GM12891 (cell line): ENCODE results near the gene LRRC4B.

Experiments used
- DNase-seq: peaks from one replicate; pipeline ENCODE4 v3.0.0; 2011; ENCODE audit warnings: low spot score; ENCODE audit not compliant: insufficient read length
- FAIRE-seq: peaks from 2 replicates; lab custom pipeline; 2011; peaks lifted over from hg19 to GRCh38; lab: Jason Lieb, UNC
- PAX5 ChIP-seq: IDR thresholded peaks from 2 replicates; pipeline ENCODE4 v1.6.1; 2011; ENCODE audit warnings: low read length, moderate library complexity, mild to moderate bottlenecking; ENCODE audit not compliant: insufficient read depth, severe bottlenecking
- POLR2A ChIP-seq: IDR thresholded peaks from 2 replicates; pipeline ENCODE4 v1.6.1; 2011; ENCODE audit warnings: low read depth, low read length, control low read depth
- POLR2AphosphoS5 ChIP-seq: IDR thresholded peaks from 2 replicates; pipeline ENCODE4 v1.6.1; 2011; ENCODE audit warnings: low read depth, low read length, control low read depth
- POU2F2 ChIP-seq: IDR thresholded peaks from 2 replicates; pipeline ENCODE4 v1.6.1; 2011; ENCODE audit warnings: low read depth, mild to moderate bottlenecking, control low read depth, low read length, moderate library complexity
- SPI1 ChIP-seq: IDR thresholded peaks from 2 replicates; pipeline ENCODE4 v1.6.1; 2011; ENCODE audit warnings: low read depth, low read length, control low read depth
- TAF1 ChIP-seq: IDR thresholded peaks from 2 replicates; pipeline ENCODE4 v1.6.1; 2011; ENCODE audit warnings: low read depth, low read length, control low read depth

The LRRC4B gene

GRCh38 chr19:50506700-50507099 lies 61.5 kb downstream of the LRRC4B start:
- no peak for DNase-seq
- TF ChIP-seq POU2F2 (no peak), POLR2AphosphoS5 (no peak), SPI1 (no peak), TAF1 (no peak), PAX5 (no peak), POLR2A (no peak)
- FAIRE-seq = no peak

- no peak for FAIRE-seq
- TF ChIP-seq POLR2A = no peak
- no peak for TF ChIP-seq SPI1
- TF ChIP-seq TAF1 = no peak
- TF ChIP-seq POLR2AphosphoS5 = no peak
- no peak for TF ChIP-seq PAX5
- no peak for TF ChIP-seq POU2F2
- DNase-seq = no peak
Observed at GRCh38 chr19:50505856-50506611, 62.2 kb downstream of the LRRC4B start.

DNA sequence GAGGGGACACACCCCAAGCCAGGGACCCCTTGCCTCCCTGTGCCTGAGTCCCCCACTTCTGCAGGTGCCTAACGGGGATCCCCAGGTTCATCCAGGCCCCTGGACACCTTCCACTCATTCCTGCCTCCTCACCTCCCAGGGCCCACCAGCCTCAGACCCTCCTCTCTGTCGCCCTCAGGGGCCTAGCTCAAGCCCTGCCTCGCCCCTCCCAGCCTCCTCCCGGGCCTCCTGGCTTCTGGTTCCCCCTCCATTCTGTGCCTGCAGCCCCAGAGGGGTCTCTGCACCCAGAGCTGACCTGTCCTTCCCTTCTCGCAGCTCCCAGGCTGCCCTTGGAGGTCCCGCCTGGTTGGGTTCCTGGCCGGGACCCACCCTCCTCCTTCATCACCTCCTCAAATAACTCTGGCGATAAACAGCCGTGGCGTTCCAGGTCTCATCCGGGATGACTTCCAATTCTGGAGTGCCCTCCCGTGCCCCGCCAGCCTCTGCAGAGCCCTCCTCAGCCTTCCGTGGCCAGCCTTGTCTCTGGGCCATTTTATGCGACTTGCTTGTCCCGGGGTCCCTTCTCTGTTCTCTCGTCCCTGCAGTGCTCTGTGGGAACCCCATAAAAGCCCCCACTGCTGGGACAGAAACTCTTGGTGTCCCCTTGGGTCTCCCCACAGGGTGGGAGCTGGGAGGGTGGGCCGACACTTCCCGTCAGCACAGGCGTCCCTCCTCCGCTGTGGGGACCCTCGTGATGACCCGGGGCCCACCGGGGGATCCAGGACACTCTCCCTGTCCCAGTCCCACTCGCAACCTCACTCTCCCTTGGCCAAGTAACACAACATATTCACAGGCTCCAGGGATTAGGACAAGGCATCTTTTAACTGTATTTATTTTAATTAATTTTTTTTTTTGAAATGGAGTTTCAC lies 66.4 kb downstream of the LRRC4B start:
- TF ChIP-seq PAX5 = no peak
- no peak for TF ChIP-seq SPI1
- no peak for TF ChIP-seq POLR2A
- no peak for TF ChIP-seq TAF1
- TF ChIP-seq POU2F2 = no peak
- TF ChIP-seq POLR2AphosphoS5 = no peak
- no peak for DNase-seq
- FAIRE-seq = no peak

- no peak for TF ChIP-seq POU2F2
- TF ChIP-seq SPI1 = no peak
- no peak for TF ChIP-seq PAX5
- TF ChIP-seq POLR2AphosphoS5 = no peak
- no peak for TF ChIP-seq TAF1
- no peak for TF ChIP-seq POLR2A
- FAIRE-seq (no peak), DNase-seq (no peak)
Observed at GRCh38 chr19:50501186-50501567, 67.1 kb downstream of the LRRC4B start.

DNA sequence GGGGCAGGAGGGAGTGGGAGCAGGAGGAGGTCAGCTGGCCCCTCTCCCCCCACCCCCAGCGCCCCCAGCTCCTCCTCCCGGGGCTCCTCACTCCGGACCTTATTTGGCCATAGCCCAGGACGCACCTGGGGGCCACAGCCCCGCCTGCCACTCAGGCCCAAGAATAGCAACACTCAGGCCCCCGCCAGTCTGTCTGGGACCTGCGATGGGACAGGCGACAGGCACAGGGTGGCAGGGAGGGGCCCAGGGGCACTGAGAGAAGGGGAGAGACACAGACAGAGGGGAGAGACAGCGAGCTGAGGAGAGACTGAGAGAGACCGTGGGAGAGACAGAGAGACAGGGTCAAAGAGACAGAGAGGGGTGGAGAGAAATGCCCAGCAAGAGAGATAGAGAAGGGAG lies 67.5 kb downstream of the LRRC4B start:
- TF ChIP-seq POU2F2 (no peak), TAF1 (no peak), POLR2AphosphoS5 (no peak), SPI1 (no peak), PAX5 (no peak), POLR2A (no peak)
- DNase-seq (no peak), FAIRE-seq (no peak)

DNA sequence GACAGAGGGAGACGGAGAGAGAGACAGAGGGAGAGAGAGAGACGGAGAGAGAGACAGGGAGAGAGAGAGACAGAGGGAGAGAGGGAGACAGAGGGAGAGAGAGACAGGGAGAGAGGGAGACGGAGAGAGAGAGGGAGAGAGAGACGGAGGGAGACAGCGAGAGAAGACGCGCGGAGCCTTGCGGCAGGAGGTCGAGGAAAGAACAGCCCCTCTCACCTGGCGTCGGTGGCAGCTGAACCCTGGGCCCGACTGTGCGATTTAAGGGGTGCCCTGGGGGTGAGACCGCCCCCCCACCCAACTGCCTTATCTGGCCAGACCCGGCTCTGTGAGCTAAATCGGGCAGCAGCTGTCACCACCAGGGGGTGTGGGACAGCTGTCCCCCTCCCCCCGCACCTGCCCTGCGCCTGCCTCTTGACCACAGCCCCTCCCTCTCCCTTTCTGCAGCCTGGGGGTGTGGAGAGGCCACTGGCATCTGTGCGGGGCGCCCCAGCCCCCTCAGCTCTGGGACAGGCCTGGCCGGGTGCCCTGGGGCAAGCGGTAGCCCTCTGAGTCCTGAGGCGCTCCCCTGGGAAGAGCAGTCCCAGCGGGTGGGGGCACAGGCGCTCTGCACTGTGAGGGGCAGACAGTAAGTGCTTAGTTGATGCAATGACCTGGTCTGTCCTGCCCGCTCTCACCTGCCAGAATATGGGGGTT lies 68.0 kb downstream of the LRRC4B start:
- no peak for TF ChIP-seq POLR2A
- no peak for TF ChIP-seq SPI1
- TF ChIP-seq TAF1 = no peak
- TF ChIP-seq PAX5 = no peak
- TF ChIP-seq POLR2AphosphoS5 = no peak
- TF ChIP-seq POU2F2 = no peak
- DNase-seq (no peak), FAIRE-seq (no peak)

- FAIRE-seq (no peak), DNase-seq (no peak)
- TF ChIP-seq POU2F2 (no peak), SPI1 (no peak), TAF1 (no peak), POLR2AphosphoS5 (no peak), POLR2A (no peak), PAX5 (no peak)
Observed at GRCh38 chr19:50498219-50499056, 69.8 kb downstream of the LRRC4B start.

DNA sequence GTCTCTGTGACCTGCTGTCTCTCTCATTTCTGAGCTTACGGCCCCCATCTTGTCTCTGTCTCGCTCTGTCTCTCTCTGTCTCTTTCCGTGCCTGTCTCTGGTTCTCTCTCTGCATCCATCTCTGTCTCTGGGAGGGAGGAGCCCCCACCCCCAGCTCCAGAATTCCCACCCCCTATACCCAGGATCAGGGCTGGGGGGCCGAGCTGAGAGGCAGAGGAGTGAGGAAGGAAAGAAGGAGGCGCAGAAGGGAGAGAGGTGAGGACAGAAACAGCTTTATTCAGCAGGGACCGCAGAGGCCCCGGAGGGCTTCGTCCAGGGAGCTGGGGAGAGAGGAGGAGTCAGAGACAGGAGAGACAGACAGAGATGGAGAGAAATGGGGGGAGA lies 71.2 kb downstream of the LRRC4B start:
- FAIRE-seq (no peak), DNase-seq (no peak)
- no peak for TF ChIP-seq SPI1
- no peak for TF ChIP-seq POU2F2
- TF ChIP-seq POLR2A = no peak
- TF ChIP-seq PAX5 = no peak
- TF ChIP-seq TAF1 = no peak
- no peak for TF ChIP-seq POLR2AphosphoS5
